ENCODE results near the gene S100Z. TPM values are rescaled to one million over a fixed set of nuclear protein-coding genes. Genes with fewer than 3 reads are reported as not detected.

The S100Z gene
- total RNA-seq: not detected in 2 replicates

DNA sequence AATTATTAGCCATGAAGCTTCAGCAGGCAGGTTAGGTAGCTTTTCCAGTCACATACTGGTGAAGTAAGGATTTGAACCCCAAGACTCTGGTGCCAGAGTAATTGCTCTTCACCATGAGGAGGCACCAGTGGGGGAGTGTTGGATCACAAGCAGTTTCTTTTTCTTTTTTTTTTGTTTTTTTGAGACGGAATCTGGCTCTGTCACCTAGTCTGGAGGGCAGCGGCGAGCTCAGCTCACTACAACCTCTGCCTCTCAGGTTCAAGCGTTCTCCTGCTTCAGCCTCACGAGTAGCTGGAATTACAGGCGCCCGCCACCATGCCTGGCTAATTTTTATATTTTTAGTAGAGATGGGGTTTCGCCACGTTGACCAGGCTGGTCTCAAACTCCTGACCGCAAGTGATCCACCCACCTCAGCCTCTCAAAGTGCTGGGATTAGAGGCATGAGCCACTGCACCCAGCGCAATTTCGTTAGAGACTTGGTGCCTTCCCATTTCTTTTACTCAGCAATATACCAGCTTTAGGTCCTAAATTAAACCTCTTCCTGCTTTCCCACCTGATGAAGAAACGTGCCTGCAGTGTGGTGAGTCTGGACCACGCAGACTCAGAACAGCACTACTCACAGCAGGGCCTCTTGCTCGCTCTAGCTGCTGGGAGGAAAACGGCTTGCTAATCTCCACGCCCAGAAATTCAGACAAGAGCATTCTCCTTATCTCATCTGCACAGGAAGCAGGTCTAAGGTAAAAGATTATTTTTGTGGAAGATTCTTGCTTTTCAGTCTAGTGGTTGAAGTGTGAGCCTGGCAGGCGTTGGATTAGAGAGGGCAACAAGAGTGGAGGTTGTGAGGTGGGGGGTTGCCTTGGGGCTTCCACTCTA, at the start of gene S100Z:
Gene S100Z, plus strand, starts transcription at position 596 of the 873 bp plus-strand sequence. CDS start 25,346 bp downstream, outside the sequence.

DNA sequence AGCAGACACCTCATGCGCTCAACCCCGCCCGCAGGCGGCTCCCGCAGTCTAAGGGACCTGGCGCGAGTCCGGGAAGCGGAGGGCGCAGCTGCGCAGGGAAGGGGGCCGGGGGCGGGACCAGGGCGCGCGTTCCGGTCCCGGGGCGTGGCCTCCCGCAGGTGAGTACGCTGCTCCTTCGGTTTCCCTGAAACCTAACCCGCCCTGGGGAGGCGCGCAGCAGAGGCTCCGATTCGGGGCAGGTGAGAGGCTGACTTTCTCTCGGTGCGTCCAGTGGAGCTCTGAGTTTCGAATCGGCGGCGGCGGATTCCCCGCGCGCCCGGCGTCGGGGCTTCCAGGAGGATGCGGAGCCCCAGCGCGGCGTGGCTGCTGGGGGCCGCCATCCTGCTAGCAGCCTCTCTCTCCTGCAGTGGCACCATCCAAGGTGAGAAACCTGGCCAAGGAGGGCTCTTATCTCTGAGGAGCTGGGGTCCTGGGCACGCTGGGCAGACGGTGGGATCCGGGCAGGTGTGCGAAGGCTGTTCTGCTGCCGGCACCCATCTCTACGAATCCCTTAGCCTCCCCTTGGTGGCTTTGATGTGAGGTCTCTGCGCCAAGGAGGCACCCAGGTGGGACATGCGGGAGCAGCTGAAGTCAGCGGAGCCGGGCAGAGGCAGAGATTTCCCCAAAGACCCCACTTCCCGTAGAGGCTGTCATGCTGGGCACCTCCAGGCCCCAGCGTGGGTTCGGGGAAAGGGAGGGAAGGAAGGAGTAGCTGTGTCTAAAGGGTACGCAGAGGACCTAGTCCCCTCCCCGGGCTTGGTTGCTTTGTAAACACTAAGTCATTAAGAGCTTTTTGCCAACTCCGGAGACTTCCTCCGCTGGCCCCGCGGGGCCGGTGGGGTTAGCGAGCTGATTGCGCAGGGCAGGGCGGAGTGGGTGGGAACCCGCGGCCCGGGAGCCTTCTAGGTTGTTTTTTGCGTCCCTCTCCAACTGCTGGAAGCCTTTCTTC, 30.7 kb upstream of the S100Z start, which contains the start of gene F2RL1:
Gene F2RL1, plus strand, starts transcription at position 187 of the 988 bp plus-strand sequence. Its CDS starts 153 bp downstream, at position 340.

DNA sequence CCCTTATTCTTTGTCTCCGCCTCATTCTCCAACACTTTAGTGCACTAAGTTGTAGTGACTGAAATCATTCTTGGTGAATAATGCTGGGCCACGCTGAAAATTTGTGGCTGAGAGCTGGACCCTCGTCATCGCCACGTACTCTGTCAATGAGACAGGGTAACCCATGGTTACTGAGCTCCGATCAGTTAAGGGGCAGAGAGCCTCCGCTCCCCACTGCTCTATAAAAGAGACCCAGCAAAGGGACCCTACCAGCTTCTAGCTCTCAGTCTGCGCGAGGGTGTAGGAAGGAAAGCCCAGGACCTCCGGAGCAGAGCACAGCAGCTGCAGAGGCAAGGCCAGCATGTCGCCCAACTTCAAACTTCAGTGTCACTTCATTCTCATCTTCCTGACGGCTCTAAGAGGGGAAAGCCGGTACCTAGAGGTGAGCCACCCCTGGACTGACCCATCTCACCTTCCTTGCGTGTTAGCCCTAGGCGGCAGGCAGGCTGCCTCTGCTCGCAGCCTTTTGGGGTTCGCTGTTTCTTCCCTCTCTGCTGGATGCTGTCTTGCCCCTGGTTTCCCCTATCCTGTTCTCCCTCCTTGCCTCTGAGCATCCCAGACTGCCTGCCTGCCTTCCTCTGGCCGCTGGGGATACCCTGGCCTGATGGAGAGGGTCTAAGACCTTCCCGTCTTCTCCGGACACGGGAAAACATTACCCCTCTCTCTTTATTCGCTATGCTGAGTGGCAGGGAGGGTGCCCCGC, 103.2 kb downstream of the S100Z start, which contains the start of gene CRHBP:
Gene CRHBP, plus strand, starts transcription at position 251 of the 742 bp plus-strand sequence. Its CDS starts 90 bp downstream, at position 341.

Other genes starting within 250 kb of the S100Z start
- under 0.01 and 0.11 TPM in 2 replicates for gene F2RL2, start 226.6 kb upstream of the S100Z start, total RNA-seq
- 75.3 and 82.8 TPM in 2 replicates for gene F2R, start 133.9 kb upstream of the S100Z start, total RNA-seq
- 14.8 and 21.8 TPM in 2 replicates for gene F2RL1, start 31.0 kb upstream of the S100Z start, total RNA-seq
- gene CRHBP, start 103.0 kb downstream of the S100Z start, total RNA-seq: not detected in 2 replicates
- gene AGGF1, start 180.4 kb downstream of the S100Z start, total RNA-seq: 19.5 and 24.3 TPM in 2 replicates
- 0.95 and 1.6 TPM in 2 replicates for gene ZBED3, start 237.3 kb downstream of the S100Z start, total RNA-seq

All from dermis lymphatic vessel endothelial cell (primary cell).